ENCODE measurements around the gene MAP3K12.
"Not testable (repeated sequence)": the region's sequence is repeated elsewhere in the genome, so short reads cannot be mapped to it uniquely, and the experiment has no call there.

MAP3K12 gene

DNA sequence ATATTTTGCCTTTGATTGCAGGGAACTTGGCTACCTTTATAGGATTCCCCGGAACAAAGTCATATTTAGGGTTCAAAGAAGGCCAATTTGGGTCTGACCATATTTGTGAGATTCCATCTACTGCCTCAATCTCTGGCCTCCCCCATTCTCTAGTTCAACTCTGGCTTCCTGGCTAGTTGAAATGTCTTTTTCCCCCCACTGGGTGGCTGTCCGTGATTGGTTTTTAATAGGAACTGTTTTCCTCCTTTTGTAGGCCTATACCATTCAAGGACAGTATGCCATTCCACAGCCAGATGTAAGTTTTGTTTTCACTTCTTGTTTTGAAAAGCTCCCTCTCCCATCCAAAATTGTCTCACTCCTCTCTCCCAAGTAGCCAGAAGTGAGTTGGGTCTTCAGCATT lies 33.6 kb downstream of the MAP3K12 start:
- DNase-seq = no peak

DNA sequence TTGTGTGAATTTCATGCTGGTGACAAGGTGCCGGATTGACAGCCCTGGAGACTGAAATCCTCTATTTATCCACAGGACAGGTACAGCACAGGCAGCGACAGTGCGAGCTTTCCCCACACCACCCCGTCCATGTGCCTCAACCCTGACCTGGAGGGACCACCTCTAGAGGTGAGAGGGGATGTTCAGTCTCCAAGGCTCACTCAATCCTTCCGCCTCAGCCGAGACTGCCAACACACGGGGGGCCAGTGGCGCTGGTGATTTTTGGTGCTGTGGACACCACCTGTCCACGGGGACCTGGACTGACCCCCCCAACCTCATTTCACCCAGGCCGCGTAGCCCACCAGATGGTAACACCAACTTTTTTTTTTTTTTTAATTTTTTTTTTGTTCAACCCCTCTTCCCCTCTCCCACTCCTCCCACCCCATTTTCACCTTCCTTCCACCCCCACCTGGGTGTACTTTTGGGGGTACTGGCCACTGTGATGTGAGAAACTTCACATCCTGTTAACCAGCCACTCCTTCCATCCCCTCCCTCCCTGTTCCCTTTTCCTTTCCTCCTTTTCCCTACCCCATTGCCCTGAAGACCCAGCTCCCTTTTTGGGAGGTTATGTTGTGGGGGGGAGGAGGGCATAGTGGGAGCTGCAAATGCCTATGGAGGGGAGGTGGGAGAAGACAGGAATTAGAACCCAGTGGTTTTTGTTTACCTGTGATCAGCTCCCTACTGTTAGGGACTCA lies 34.4 kb downstream of the MAP3K12 start:
- no peak for DNase-seq

DNA sequence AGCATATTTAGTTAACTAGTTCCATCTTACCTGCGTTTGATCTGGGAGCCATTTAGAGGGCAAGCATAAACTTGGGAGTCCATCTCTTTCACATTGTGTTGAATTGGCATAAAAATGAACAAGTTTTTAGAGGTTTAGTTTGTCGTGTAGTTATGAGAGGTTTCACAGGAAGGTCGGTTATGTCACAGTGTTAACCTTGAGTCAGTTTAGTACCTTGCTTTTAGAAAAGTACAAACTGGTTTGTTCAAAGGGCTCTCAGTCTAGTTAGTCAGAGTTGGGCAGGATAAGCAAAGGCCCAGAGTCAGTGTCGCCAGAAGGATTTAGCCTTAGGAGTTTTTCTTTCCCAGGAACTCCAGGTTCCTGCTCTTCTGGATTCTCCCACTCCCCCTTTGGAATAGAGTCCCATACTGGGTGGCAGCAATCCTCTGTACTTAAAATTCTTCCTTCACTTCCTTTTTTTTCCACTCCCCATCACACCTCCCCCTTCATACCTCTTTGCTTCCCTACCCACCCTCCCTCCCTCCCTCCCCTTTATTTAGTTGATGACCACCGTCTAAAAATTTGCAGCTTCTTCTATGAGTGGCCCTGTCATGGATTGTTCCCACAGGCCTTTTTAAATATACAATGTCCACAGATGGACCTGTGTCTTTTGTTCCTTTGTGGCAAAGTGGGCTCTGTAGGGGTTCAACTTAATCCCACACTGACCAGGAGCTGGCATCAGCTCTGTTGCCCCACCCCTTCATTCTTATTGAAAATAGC lies 35.3 kb downstream of the MAP3K12 start:
- no peak for DNase-seq

DNA sequence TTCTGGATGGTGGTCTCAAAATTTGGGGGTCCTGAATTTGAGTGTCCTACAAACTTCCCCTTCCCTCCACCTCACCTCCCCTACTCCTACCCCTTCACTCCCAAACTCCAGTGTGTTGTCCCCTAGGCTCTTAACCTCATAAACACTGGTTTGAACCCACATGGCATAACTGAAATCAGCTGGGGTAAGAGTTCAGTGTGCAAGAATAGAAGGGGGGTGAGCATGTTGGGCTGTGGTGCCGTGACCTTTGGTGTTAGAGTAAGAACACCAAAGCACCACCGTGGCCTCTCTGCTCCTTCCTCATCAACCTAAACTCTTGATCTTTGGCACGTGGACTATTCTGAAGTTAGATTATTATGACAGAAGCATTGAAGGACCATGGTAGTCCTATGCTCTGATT lies 36.3 kb downstream of the MAP3K12 start:
- no peak for DNase-seq

DNA sequence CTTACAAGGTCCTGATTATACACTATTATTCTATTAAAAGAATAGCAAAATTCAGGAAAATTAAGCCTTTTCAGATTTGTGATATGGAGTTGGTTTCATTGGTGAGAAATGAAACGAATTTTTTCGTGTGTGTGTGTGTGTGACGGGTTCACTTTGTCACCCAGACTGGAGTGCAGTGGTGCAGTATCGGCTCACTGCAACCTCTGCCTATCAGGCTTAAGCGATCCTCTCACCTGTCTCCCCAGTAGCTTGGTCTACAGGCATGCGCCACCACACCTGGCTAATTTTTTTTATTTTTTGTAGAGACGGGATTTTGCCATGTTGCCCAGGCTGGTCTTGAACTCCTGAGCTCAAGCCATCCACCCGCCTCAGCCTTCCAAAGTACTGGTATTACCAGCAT lies 37.7 kb downstream of the MAP3K12 start:
- DNase-seq = no peak

DNA sequence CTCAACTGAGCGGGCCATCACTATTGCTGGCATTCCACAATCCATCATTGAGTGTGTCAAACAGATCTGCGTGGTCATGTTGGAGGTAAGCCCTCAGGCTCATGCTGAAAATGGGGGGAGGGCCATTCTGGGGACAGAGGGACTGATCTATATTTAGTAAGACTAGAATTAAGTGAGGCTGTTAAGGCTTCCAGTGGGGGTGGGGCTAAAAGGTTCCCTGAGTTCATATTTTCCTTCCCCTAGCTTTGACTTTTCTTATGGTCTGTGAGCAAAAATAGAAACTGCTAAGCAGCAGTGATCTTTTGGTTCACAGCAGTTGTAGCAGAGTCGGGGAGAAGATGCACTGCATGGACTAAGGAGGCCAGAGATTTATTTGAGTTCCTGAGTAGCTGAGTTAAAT lies 38.2 kb downstream of the MAP3K12 start:
- no peak for DNase-seq

DNA sequence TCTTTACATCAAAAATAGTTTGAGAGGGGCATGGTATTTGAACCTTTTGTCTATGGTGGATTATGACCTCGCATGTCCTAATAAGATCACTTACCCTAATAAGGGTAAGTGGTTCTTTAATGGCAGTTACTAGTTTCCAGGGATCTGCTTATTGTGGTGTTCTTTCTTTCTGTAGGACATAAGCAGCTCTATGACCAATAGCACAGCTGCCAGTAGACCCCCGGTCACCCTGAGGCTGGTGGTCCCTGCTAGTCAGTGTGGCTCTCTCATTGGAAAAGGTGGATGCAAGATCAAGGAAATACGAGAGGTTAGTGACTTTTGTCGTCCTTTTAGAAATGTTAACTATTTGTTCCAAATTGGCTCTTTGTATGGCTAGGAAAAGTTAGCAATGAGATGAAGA lies 40.2 kb downstream of the MAP3K12 start:
- no peak for DNase-seq

DNA sequence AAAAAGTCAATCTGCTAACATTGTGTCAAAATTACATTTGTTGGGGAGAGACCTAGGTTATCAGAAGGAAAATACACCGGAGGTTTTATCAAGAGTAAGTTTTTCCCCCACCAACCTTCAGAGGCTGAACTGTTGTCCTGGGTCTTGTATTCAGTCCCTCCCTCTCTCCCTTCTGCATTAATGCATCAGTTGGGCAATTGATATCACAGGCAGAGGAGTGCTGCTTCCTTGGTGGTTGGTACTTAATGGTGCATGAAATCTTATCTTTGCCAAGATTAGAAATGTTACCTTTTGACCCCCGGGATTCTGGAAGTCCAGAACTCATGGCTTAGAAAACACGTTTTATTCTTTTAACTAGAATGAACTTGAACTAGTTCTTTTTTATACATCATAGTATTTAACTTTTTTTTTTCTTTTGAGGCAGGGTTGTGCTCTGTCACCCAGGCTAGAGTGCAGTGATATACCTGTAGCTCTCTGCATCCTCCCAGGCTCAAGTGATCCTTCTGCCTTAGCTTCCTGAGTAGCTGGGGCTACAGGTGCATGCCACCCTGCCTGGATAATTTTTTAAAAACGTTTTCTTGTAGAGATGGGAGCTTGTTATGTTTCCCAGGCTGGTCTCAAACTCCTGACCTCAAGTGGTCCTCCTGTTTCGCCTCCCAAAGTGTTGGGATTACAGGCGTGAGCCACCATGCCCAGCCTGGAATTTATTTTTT lies 42.4 kb downstream of the MAP3K12 start:
- DNase-seq = no peak

DNA sequence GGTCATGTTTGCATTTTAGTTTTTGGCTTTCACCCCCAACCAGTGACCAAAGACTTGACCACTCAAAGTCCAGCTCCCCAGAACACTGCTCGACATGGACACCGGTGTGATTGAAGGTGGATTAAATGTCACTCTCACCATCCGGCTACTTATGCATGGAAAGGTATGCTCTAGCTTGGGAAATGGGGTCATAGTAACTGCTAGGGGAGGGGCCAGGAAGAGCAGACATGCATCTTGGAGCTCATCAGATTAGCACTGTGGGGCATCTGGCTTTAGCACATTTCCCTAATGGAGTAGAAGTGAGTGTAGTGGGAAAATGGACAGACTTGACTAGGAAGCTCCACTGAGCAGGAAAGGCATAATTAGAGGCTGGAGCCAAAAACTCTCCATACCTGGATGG lies 44.6 kb downstream of the MAP3K12 start:
- no peak for DNase-seq

DNA sequence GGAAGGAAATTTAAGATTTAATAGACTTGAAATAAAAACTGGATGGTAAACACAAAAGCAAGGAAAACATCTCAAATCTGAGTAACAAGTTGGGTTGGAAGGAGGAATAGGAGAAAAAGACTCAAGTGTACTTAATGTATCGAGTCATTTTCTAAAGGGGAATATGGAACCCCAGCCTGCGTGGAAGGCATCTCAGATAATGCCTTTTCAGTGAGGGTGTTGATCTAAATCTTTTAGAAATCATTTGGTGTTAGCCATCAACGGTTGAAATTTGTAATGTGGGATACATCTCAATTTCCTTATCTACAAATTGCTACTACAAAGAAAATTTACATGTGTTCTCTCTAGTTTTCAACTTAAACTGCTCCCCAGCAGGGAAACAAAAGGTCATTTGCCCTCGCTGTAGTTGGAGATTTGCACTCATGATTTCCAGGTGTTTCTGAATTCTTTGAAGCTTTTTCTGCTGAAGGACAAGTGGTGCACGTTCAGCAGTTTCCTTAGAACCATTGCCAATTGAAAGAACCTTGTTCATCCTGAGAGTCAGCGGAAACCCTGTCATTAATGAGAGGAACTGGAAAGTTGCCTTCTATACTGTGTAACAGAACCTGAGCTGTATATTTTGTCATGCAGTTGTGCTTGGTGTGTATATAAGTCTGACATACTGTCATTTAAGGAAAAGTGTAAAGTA lies 45.2 kb downstream of the MAP3K12 start:
- DNase-seq = no peak

DNA sequence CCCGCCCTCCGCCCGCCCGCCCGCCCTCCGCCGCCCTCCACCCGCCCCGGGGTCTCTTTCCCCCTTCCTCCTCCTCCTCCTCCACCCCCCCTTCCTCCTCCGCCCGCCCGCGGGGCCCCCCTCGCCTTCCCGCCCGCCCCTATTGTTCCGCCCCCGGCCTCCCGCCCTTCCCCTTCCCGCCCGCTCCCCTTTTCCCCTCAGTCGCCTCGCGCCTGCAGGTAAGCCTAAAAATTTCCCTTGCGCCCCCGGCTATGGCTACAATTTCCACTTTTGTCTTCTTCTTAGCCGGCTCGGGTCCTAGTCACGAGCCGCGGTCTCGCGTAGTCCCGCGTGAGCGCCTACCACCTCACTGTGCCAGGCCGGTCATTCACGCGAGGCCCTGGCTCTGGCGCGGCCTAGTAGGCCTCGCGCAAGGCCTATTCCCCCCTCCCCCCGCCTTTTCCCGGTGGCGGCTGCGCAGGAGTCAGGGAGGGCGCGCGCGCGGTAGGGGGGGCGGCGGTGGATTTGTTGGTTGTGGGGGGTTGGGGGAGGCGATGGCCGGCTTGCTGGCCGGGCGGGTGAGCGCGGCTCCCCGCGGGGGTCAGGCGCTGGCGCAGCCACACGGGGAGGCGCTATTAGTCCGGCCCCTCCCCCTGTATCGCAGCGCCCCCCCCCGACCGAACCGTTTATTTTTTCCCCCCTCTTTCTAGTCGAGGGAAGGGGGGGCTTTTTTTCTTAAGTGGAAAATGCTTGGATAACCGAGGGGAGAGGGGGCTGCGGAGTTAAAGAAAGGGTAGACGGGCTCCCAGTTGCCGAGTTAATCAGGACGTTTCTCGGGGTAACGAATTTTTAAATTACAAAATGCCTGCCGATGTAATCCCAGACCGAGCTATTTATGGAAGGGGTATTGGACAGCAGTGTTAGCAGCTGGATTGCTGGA lies 46.8 kb downstream of the MAP3K12 start:
- DNase-seq = no peak

DNA sequence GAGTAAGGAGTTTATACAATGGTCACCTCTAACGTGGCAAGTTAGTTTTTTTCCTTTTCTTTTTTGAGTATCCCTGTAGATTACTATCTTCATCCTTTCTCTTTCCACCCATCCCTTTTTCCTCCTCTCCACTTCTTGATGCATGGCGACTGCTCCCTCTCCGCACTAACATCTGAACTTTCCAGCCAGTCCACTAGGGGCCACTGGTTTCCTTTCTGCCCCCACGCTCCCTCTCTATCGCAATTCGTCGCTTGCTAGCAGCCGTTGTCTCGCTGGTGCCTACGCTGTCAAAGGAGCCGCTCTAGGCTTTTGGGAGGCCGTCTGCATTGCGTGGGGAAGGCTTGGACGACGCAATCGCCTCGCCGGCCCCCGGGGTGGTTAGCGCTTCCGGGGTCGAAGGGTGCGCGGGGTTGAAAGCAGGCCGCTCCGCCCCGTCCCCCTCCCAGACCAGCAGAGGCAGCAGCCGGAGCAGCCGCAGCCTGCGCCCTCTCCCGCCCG lies 47.5 kb downstream of the MAP3K12 start, which contains the start of gene PCBP2:
TSS of gene PCBP2 (plus strand) at position 442 of the 498 bp plus-strand sequence. CDS start 2,699 bp downstream, outside the sequence.
- peak; percentile 97 for DNase-seq

DNA sequence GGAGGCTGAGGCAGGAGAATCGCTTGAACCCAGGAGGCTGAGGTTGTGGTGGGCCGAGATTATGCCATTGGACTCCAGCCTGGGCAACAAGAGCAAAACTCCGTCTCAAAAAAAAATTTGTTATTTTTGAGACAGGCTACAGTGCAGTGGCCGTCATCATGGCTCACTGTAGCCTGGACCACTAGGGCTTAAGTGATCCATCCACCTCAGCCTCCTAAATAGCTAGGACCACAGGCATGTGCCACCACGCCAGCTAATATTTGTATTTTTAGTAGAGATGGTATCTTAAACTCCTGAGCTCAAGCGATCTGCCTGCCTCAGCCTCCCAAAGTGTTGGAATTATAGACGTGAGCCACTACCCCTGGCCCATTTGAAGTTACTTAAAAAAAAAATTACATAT lies 48.3 kb downstream of the MAP3K12 start:
- DNase-seq = no peak

DNA sequence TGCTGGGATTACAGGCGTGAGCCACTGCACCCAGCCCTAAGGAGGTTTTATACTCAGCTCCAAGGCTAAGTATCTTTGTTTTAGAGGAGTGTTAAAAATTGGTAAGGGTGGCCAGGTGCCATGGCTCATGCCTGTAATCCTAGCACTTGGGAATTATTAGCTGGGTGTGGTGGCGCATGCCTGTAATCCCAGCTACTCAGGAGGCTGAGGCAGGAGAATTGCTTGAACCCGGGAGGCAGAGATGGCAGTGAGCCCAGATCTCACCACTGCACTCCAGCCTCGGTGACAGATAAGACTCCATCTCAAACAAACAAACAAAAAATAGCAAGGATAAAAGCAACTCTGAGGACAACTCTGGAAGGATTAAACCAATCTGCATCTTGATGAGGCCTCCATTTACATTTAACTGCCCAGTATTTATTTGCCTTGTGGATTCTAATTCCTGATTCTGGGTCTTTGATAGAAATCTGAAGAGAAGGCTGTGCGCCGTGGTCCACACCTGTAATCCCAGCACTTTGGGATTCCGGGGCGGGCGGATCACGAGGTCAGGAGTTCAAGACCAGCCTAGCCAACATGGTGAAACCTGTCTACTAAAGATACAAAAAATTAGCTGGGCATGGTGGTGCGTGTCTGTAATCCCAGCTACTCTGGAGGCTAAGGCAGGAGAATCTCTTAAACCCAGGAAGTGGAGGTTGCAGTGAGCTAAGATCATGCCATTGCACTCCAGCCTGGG lies 54.5 kb downstream of the MAP3K12 start:
- not testable (repeated sequence) for DNase-seq

DNA sequence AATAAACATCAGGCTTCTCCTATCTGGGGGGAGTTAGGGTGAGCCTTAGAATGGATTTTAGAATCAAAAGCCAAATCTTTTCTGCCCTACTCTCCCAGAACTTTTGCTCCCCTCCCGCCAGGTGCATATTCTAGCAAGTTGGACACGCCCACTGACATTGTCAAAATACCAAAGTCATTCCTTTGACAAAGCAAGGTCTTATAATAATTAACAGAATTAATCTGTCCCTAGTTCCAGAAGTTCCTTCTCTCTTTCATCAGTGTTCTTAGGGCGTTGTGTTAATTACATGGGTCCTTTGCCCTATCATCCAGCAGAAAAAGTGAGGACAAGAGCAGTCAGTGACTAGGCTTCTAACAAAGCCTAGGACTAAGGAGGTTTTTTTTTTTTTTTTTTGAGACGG lies 55.3 kb downstream of the MAP3K12 start:
- no peak for DNase-seq

DNA sequence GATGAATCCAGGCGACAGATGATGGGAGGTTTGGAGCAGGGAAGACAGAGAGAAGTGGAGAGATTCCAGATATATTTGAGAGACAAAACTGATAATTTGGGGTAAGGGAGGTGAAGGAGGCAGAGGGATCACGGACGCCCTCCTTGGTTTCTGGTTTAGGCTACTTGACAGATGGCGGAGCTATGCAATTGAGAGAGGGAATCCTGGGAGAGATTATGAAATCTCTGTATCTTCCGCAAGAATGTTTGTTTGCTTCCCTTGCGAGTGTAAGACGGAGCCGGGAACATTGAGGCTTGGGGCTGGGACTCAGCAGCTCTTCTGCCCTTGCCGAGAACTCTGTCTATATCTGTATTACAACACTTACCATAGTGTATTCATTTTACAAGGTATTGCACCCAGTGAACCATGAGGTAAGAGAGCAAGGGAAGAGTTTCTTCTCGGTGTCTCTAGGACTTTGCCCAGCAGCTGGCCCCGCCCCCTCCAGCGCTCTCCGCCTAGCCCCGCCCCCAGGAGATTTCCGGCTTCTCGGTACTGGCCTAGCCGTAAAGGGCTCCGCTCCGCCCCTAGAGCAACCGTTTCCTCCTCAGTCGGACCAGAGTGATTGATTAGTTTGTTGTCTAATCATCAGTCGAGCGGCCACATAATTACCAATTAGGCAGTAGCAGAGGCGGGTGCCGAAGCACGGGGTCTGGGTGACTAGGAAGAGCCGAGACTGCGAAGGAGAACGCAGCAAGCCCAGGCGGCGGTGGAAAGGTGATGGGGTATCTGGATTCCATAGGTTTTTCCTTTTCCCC lies 58.0 kb downstream of the MAP3K12 start, which contains the start of gene PRR13:
TSS of gene PRR13 (plus strand) at position 695 of the 794 bp plus-strand sequence. CDS start 981 bp downstream, outside the sequence.
- peak; percentile 98 for DNase-seq

DNA sequence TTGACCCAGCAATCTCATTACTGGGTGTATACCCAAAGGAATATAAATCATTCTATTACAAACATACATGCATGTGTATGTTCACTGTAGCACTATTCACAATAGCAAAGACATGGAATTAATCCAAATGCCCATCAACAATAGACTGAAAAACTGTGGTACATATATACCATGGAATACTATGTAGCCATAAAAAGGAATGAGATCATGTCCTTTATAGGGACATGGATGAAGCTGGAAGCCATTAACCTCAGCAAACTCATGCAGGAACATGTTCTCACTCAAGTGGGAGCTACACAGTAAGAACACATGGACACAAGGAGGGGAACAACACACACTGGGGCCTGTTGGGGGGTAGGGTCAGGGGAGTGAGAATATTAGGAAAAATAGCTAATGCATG lies 59.7 kb downstream of the MAP3K12 start:
- not testable (repeated sequence) for DNase-seq

DNA sequence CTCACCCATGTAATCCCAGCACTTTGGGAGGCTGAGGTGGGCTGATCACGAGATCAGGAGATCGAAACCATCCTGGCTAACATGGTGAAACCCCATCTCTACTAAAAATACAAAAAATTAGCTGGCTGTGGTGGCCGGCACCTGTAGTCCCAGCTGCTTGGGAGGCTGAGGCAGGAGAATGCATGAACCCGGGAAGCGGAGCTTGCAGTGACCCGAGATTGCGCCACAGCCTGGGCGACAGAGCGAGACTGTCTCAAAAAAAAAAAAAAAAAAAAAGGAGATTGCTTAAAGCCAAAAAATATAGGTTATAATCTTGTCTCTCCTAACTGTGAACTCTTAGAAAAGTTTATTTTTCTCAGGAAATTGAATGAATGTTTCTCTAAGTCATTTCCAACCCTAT lies 63.9 kb downstream of the MAP3K12 start:
- DNase-seq = not testable (repeated sequence)

DNA sequence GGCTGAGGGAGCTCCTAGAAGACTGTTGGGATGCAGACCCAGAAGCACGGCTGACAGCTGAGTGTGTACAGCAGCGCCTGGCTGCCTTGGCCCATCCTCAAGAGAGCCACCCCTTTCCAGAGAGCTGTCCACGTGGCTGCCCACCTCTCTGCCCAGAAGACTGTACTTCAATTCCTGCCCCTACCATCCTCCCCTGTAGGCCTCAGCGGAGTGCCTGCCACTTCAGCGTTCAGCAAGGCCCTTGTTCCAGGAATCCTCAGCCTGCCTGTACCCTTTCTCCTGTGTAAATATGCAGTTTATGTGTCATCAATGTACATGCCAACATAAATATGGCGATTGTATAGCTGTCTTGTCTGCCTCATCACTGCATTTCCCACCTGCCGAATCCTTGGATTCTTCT lies 68.1 kb downstream of the MAP3K12 start:
- no peak for DNase-seq

DNA sequence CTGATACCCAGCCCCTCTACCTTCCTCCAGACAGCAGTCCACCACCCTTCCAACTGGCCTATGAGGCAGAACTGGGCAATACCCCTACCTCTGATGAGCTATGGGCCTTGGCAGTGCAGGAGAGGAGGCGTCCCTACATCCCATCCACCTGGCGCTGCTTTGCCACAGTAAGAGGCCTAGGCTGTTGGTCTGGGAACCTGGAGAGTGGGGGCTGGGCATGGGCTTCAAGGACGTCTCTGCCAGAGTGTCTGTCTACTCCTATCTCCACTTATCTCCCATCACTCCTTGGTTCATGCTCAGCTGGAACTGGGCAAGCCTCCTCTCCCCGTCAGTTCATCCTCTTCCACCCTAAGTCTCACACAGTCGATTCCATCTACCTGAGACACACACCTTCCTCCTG lies 69.1 kb downstream of the MAP3K12 start:
- no peak for DNase-seq
